Measurements from ENCODE around the gene DRGX.

DRGX gene

DNA sequence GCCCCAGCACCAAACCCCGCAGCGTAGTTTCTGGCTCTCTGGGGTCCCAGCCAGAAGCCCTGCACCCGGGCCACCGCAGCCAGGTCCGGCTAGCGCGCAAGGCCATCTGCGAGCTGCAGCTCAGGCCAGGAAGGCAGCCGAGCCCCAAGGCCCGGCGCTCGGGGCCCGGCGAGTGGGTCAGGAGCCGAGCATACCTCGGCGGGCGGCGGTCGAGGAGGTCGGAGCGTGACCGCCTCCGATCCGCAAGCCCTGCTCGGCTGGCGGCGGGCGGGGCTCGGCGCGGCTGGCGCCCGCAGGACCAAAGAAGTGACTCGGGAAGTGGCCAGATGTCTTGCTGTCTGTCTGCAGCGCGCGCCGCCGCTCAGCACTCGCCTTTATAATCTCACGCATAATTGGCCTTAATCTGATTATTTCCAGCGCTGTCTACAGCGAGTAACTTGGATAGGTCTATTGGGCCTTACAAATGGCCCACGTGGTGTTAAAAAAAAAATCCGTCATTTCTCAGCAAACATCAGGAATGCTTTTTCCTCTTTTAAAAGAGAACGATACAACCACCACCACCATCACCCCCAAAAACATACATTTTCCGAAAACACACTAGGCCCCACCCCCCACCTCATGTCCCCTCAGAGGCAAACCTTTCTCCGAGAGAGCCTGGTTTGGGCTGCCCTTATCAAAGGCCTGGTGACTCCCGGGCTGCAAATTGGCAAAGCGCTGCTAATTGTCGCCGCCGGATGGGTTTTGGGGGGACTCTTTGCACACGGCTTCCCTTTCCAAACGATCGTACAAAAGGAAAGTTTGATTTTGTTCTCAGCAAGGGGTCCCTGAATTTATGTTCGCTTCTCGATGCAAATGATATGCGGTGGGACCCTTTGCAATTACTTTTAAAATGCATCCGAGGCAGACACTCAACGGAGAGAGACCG, at the start of gene DRGX:
Gene DRGX, minus strand, starts transcription at position 349 of the 925 bp plus-strand sequence. CDS start 649 bp downstream, outside the sequence.
- DNase-seq: no peak

DNA sequence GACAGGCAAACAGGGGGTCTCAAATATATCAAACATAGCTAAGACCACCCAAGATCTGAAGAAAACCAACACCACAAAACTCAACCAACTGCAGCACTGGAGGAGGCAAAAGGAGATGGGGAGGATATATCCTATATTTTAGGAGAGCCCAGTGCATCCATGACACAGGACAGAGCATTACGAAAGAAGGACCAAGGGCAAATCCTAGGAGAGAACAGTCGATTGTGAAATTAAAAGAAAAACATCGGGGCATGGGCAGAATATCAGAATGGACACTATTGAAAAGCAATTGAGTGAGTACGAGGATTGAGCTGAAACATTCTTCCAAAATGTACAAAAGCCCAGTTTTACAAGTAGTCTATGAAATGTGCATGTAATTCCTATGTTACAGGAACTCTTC, 48.5 kb upstream of the DRGX start:
- DNase-seq: no peak

DNA sequence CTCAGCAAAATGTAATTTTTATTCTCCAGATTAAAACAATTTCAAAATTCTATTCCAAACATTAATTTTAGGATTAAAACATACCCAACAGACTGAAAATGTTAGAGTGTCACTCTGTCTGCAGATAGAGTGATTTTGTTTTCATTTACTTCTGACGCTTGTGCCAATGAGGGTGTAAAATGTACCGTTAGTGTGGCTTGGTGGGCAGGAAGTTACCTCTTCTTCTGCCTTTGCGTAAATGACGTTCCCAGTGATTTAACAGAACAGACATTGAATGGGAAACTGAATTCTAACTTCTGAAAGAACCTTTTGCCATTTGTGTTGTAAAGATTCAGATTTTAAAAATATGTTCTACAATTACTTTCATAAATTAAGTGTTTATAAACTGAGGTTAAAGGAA, 47.0 kb upstream of the DRGX start:
- no peak for DNase-seq

DNA sequence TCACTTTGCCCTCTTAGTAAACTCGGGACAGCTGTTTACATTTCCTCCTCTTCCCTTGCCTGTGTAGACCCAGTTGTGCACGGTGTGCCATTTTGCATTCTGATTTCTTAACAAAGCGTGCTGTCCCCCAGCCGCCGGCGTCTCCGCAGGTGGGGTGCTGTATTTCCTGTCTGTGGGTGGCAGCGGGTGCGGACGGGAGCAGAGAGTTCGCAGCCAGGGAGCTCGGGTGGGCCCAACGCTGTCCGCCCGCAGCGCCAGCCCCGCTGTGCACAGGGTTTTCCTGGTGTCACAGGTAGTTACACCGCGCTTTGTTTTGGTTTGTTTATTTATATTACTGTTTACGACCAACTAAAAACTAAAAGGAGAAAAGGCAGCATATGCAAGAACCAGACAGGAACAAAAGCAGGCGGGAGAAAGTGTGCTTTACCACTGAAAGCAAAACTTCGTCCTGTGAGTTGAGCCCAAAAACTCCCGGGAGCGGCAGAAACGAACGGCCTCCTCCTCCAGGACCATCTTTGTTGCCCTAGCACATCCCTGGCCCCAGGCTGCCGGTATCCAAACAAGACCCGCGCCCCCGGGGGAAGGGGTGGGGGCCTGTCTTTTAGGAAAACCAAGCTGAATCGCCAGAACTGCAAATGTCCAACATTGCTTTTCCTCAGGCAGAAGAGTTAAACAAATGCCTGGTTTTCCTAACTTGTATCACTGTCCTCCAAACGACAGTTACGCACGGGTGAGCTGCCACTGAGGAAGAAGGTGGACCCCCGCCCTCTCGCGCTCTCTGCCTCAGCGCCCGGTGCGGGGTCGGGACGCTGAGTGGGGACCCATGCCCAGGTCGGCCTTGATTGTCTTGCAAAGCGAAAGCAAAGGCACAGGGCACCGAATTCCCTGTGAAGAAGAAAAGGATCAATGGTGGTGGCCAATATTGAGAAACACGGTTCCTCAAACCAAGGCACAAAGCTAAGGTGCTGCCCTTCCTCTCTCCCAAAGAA, 45.9 kb upstream of the DRGX start:
- no peak for DNase-seq

DNA sequence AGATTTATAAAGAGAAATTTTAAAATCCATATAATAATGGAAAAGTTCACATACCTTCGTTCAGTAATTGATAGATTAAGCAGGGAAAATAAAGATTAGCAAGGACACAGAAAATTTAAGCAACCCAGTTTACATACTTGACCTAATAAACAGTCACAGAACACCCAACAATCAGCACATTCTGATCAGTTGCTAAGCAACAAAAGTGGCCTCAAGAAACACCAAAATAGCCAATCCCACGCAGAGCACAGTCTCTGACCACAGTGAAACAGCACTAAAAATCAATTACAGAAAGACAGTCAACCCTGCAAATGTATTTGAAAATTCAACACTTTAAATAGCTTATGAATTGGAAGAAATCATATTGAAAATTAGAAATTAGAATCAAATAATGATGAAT, 39.3 kb upstream of the DRGX start:
- no peak for DNase-seq

DNA sequence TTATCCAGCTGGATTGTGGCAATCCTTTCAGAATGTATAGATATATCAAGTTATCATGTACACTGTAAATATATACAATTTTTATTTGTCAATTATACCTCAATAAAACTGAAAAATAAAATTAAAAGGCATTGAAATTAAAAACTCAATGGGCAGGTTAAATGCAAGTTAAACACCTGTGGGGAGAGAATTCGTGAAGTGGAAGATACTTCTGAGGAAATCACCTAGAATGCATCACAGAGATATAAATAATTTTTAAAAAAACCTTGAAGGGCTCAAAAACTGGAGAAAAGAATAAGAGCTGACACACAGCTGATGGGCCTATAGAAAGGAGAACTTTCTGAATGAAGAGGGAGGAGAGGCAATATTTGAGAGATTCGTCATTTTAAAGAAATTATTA, 37.2 kb upstream of the DRGX start:
- DNase-seq: no peak

DNA sequence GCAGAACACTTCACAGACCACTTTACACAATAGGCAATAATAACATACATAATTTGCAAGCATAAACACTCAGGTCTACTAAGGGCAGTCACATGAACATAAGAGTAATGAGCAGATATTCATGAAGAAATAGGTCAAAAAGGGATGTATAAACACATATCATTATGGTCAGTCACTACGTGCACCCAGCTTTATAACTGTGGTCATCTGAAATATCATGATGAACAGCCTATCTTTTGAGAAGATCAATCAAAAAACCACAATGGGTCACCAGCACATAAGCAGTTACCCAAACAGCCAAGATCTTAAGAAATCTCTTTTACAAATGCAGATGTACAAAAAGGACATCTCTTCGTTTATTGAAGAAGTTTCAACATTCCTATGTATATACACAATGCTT, 35.5 kb upstream of the DRGX start:
- DNase-seq: no peak

DNA sequence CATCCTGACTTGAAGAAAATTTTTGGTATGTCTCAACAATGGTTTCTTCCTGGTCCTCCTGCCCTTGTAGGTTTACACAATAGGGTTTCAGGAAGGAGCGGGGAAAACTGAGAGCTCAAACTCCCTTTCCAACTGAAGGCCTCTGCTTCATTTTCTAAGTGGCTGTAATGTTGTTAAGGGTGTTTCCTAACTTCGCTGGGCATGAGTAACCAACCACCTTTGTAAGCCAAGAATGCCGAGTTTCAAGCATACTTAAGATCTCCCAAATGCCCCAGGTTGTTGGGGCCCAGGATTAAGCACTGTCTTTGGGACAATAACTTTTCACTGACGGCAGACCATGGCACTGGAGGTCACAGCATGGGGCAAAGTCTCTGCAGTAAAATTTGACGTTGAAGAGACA, 33.6 kb upstream of the DRGX start:
- DNase-seq: no peak

DNA sequence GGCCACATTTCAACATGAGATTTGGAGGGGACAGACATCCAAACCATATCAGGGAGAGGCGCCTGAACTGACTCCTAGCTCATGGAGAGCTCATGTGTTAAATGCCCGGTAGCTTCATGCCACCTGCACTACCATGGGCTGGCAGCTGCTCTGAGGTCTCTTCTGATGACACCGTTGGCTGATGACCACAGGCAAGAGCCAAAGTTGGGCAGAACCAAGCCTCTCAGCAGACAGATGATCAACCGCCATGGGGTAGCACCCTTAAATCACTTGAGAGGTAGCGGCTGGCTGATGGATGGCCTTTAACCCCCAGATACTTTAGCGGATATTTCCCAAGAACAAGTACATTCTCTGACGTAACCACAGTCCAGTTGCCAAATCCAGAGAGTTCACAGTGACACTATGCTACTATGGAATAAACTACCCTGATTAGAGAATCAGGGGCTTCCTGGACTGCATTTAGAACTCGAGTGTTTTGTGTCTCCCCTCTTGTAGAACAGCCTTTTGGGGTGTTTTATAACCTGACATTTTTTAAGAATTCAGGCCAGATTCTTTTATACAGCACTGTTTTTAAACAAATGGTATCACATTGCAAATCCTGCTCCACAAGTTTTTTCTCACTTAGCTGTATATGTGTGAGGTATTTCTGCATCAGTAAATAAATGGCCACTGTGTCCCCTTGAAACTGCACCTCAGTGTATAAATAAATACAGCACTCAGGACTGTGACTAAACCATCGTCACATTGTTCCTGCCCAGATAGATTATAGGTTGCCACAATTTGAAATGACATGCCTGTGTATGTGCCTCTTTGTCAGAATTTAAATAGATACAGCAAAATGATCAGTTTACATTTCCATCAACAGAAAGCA, 30.8 kb upstream of the DRGX start:
- DNase-seq: no peak

DNA sequence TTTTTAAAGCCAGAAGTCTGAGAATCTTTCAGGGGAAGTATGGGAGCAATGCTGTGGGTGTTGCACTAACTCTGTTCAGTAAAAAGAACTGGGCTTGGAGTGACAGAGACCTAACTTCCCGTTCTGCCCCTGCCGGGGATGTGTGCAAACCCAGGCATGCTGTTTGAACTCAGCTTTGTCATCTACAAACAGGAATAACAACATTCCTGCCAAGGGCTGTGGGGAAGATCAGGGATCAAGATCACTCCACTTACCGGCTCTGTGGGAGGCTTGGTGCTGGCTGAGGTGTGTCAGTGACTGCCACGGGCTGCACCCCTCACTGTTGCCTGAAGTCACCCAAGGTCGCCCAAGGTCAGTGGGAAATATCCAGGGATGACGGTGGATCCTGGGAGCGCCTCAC, 23.1 kb upstream of the DRGX start:
- no peak for DNase-seq

DNA sequence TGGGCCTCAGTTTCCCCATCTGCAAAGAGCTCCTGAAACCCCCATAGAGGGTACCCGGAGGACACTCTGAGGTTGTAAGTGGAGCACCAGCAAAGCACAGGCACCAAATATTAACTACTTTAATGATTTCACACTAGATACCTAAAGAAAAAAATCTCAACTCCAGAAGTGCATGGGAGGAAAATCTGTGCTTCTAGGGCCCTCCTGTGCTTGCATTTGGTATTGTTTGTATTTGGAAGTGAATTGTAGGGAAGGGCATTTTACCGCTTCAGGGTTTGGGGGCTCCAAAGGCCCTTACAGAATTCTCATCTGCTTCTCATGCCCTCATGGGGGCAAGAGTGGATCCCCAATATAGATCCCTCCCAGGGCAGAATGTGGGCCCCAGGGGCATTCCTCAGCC, 22.4 kb upstream of the DRGX start:
- no peak for DNase-seq

DNA sequence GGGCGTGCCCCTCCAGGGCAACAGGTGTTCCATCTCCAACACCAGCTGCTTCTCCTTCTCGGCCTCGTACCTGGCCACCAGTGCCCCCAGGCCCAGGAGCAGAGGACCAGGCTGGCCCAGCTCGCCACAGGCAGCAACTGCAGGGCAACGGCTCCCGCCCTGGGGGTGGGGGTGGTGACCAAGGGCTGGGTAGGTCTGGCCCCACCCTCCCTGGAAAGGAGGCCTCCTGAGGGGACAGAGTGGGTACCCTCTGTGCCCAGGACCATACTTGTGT, 22.1 kb upstream of the DRGX start:
- DNase-seq: no peak

DNA sequence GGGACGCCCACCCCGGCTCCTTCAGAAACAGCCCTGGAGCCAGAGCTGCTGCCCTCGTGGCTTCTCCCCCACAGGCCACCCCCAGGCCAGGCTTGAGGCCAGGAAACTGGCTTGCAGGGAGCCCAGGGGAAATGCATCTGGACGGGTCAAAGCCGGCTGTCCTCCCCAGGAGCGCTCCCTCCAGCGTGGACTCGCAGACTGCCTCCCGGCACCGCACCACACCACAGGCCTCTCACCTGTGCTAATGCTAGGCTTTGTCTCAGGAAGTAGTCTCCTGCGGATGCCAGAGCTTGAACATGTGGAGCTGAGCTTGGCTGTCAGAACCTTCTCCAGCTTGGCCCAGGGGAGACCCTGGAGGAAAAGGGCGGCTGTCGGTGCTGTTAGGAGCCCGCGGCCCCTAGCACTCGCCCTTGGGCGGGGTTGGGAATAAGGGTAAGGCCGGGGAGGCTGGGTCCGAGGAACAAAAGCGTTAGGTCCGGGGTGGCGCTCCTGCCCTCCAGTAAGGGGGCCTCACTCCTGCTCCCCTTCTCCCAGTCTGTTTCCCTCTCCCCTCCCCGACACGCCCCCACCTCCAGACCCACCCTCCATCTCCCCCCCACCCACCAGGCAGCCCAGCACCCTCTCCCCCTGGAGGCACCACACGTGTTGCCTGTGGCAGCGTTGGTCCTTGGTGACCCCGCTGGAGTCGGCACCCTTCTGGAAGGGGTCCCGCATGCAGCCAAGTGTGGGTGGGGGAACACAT, 21.6 kb upstream of the DRGX start:
- no peak for DNase-seq

DNA sequence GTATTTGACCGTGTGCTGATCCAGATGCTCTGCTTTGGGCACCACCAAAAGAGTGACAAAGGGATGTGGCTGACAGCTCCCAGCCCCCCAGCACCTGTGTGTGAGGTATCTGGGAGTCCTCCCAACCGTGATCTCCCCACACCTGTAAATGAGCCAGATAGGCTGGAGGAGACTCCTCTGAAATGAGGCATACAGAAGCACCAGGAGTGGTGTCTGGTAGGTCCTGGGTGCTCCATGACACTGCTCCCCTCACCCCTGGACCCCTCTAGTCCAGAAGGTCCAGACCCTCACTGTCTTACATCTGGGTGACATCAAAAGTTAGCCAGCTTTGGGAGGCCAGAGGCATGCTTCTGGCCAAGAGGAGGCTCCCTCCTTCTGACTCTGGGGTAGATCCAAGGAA, 20.0 kb upstream of the DRGX start:
- DNase-seq: no peak

DNA sequence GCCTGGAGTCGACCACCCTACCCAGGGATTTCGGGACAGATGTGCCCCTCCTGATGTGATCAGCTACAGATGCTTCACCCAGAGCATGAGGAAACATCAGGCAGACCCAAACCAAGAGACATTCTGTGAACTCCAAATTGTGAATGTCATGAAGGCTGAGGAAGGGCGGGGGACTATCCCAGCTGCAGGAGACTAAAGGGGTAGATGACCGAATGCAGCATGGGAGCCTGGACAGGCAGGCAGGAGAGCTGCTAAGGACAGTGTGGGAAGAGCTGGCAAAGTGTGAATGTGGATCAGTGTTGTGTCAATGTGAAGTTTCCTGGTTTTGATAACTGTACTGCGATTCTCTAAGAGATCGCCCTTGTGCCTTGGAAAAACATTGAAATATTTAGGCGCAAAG, 19.2 kb upstream of the DRGX start:
- DNase-seq: no peak

DNA sequence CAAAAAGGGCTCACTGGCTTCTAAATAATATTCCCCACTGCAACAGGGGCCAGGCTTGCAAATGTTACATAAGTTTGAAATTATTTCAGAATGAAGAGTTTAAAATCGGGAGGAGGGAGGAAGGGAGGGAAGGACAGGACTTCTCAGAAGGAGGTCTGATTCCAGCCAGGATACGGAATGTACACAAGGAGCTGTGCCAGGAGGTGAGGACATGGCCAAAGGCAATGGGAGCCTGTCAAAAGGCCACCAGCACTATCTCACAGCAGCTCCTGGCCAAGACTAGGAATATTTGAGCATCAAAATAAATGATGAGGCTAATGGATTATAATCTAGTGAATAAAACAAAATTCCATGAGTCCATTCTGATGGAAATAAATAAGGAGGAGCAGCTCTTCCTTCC, 18.6 kb upstream of the DRGX start:
- DNase-seq: no peak

DNA sequence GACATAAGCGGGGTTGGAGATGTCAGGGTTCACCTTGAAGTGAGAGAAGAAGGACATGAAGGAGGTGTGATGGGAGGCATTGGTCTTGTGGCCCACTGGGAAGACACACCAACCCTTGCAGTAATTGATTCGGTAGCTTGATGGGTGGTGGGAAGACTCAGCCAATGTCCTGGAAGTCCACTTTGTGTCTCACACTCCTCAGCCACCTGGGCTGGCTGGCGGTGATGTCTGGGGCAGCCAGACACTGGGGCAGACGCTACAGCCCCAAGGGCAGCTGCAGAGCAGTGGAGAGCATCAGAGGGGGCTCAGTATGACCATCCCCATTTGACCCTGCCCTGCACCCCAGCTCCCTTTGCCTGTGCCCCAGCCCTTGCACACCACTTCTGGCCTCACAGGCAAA, 16.7 kb upstream of the DRGX start:
- no peak for DNase-seq

DNA sequence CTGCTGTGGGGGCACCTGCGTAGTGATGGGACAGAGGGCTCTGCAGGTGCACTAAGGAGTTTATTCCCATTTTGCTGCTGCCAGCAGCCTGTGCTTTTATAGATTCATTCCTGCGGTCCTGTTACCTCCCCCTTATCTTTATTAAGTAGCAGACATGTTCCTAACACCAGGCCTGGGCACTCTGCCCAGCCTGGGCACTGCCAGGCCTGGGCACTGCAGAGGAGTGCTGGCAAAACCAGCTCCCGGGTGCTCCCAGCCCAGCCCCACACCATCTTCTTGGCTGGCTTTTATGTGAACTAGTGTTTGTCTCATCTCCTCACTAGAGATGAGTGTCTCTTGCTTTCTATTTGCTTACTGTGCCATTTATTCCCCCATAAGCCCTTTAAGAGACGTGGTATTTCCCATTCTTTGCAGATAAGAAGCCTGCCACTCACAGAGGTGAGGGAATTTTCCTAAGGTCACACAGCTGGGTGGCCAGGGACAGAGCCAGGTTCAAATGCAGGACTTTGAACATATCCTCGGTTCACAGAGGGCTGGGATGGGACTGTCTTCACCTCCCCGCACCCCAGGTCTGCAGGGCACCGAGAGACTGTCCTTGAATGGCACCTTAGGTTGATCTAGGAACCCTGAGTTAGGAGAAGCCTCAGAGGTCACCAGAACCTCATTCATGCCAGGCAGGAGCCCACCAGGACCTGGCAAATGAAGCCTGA, 14.6 kb upstream of the DRGX start:
- no peak for DNase-seq

DNA sequence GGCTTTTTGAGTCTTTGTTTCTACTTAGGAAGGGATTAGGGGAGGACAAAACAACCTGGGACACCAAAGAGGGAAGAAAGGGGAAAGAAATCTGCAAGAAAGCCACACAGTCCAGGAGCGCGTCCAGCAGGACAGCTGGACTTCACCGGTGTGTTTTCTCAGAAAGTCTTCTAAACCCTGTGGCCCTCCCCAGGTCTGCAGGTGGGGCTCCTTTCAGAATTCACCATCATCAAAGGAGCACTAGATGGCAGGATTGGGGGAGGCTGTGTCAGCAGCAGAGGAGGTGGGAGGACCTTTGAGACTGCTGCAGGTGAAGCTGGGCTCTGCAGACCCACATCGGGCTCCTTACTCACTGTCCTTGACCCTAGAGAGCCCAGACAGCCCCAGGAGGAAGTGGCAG, 13.9 kb upstream of the DRGX start:
- DNase-seq: no peak

DNA sequence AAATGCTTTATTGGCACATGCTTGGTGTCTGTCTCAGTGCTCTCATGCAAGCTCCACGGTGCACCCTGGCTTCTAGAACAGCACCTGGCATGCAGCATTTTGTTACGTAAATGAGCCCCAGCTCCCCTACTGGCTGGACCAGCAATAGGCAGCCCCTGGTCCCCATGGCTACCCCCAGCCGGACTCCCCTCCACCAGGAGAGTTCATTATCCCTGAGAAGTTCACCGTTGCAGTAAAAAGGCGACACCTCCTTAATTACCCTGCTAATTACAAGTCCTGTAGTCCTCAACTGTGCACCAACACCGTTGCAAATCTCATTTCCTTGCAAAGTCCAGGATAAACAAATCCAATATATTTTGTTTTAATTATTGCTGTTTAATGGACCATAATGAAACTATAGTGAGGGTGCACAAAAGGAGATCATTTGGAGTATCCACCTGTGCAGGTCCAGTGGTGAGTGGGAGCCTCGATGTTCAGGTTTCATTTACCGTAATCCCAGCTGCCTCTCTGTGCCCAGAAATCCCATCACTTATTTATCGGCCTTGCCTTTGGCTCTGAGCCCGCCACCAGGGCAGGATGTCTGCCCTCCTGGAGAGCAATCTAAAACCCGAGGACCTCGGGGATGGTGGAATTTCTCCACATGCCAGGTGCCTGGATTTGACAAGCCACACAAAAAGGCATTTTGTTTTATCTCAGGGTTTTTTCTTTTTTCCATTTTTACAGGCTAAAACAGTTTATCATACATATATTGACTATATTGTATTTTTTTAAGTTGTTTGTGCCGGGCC, 12.8 kb upstream of the DRGX start:
- DNase-seq: no peak
